H1 (cell line): Measurements from ENCODE around the gene ZSCAN25. TPM values are rescaled to one million over a fixed set of nuclear protein-coding genes. Genes with fewer than 3 reads are reported as not detected.
A peak's percentile ranks its signal among the peaks of the same experiment; 100 is the strongest.

ENCODE experiments used
- CTCF ChIA-PET: fragments of 300-600 bp; sonication (Branson Sonifier 250); formaldehyde crosslinking; loops from one replicate; lab custom pipeline; 2021; ENCODE audit not compliant: partially characterized antibody; lab: Charles Lee
- POLR2A ChIA-PET: fragments of 300-600 bp; sonication (Branson Sonifier 250); formaldehyde crosslinking; loops from one replicate; lab custom pipeline; 2021; ENCODE audit warnings: inconsistent platforms; ENCODE audit not compliant: partially characterized antibody; lab: Charles Lee
- DNase-seq, 2 experiments: peaks; one replicate each; pipeline versions ENCODE4 v3.0.0 to v3.0.0-alpha.2; 2010 to 2022; ENCODE audit warnings: low spot score in 2 of 2, low read depth in 1 of 2, mixed read lengths in 1 of 2
- FAIRE-seq: peaks from 2 replicates; lab custom pipeline; 2011; peaks lifted over from hg19 to GRCh38; lab: Jason Lieb, UNC
- H2AFZ ChIP-seq: 2 replicates; pipeline ENCODE4 v1.8.1; 2012; ENCODE audit warnings: low read length, inconsistent platforms
- H2AK5ac ChIP-seq: 2 replicates; pipeline ENCODE4 v1.6.1; 2013; ENCODE audit warnings: low read depth, low read length
- H2BK120ac ChIP-seq: replicated peaks from 2 replicates; pipeline ENCODE3; 2013; ENCODE audit warnings: low read depth, low read length, inconsistent platforms
- H2BK12ac ChIP-seq: 2 replicates; pipeline ENCODE4 v1.6.1; 2013; ENCODE audit warnings: low read depth, low read length
- H2BK15ac ChIP-seq: 2 replicates; pipeline ENCODE4 v1.6.1; 2013; ENCODE audit warnings: low read length
- H2BK20ac ChIP-seq: 2 replicates; pipeline ENCODE4 v1.6.1; 2013; ENCODE audit warnings: low read length
- H2BK5ac ChIP-seq: 2 replicates; pipeline ENCODE4 v1.6.1; 2013; ENCODE audit warnings: low read depth, low read length
- H3K14ac ChIP-seq: 2 replicates; pipeline ENCODE4 v1.6.1; 2013; ENCODE audit warnings: inconsistent platforms; ENCODE audit not compliant: insufficient read length
- H3K18ac ChIP-seq: 2 replicates; pipeline ENCODE4 v1.6.1; 2013; ENCODE audit warnings: low read length; ENCODE audit errors: extremely low read depth
- H3K23ac ChIP-seq: 2 replicates; pipeline ENCODE4 v1.6.1; 2013; ENCODE audit warnings: inconsistent platforms; ENCODE audit not compliant: insufficient read length
- H3K23me2 ChIP-seq: 2 replicates; pipeline ENCODE4 v1.6.1; 2013; ENCODE audit warnings: low read depth, low read length
- H3K27ac ChIP-seq: 2 replicates; pipeline ENCODE4 v1.6.1; 2011; ENCODE audit warnings: low read depth, low read length, inconsistent platforms
- H3K27me3 ChIP-seq, 4 experiments: replicated peaks in 1 of 4; 1 replicate in 1 of 4; 2 replicates in 3 of 4; pipeline versions ENCODE4 v1.6.1 to v1.8.1; 2011 to 2013; ENCODE audit warnings: low read length in 3 of 4, mild to moderate bottlenecking in 3 of 4, inconsistent platforms in 2 of 4, mixed read lengths in 2 of 4, moderate library complexity in 1 of 4; ENCODE audit not compliant: control insufficient read depth in 3 of 4, insufficient read depth in 3 of 4; ENCODE audit errors: extremely low read depth in 1 of 4
- H3K36me3 ChIP-seq, 4 experiments: 2 replicates each; pipeline versions ENCODE4 v1.6.1 to v1.8.1; 2011 to 2013; ENCODE audit warnings: mild to moderate bottlenecking in 4 of 4, low read length in 3 of 4, moderate library complexity in 2 of 4, control low read depth in 1 of 4, inconsistent platforms in 1 of 4; ENCODE audit not compliant: insufficient read depth in 4 of 4, control insufficient read depth in 2 of 4
- H3K4ac ChIP-seq: replicated peaks from 2 replicates; pipeline ENCODE3; 2013; ENCODE audit warnings: low read length, low read depth, mixed read lengths, inconsistent platforms; ENCODE audit not compliant: insufficient read length
- H3K4me1 ChIP-seq, 4 experiments: replicated peaks in 1 of 4; 1 replicate in 1 of 4; 2 replicates in 3 of 4; pipeline versions ENCODE4 v1.6.1 to v1.8.1; 2011 to 2013; ENCODE audit warnings: low read length in 3 of 4, inconsistent platforms in 2 of 4, mixed read lengths in 1 of 4; ENCODE audit not compliant: insufficient read depth in 4 of 4, control insufficient read depth in 3 of 4
- H3K4me2 ChIP-seq, 2 experiments: 2 replicates each; pipeline versions ENCODE4 v1.6.1 to v1.8.1; 2011 to 2013; ENCODE audit warnings: low read depth in 2 of 2, low read length in 2 of 2, control low read depth in 1 of 2, inconsistent platforms in 1 of 2, mild to moderate bottlenecking in 1 of 2; ENCODE audit not compliant: insufficient read depth in 1 of 2
- H3K4me3 ChIP-seq, 4 experiments: fragments of 200-600, 300-600 bp in 1 of 4; sonication (generic), shearing (Covaris generic), sonication (Bioruptor Twin) in 1 of 4; 2 replicates each; pipeline versions ENCODE4 v1.5.1 to v1.8.1; 2011 to 2016; ENCODE audit warnings: low read length in 4 of 4, low read depth in 3 of 4, control low read depth in 2 of 4, inconsistent platforms in 2 of 4, mild to moderate bottlenecking in 2 of 4, mixed read lengths in 1 of 4, moderate library complexity in 1 of 4; ENCODE audit not compliant: insufficient read depth in 2 of 4; ENCODE audit errors: extremely low read depth in 1 of 4
- H3K56ac ChIP-seq: replicated peaks from 2 replicates; pipeline ENCODE3; 2013; ENCODE audit warnings: low read depth, mild to moderate bottlenecking, mixed read lengths, low read length, inconsistent platforms; ENCODE audit not compliant: insufficient read length
- H3K79me1 ChIP-seq: 2 replicates; pipeline ENCODE4 v1.6.1; 2013; ENCODE audit warnings: low read depth, low read length, control low read depth
- H3K79me2 ChIP-seq, 2 experiments: 2 replicates each; pipeline versions ENCODE4 v1.6.1 to v1.8.1; 2012 to 2013; ENCODE audit warnings: low read length in 2 of 2, mild to moderate bottlenecking in 2 of 2, inconsistent platforms in 1 of 2; ENCODE audit not compliant: insufficient read depth in 2 of 2, control insufficient read depth in 1 of 2
- H3K9ac ChIP-seq, 4 experiments: replicated peaks in 1 of 4; 1 replicate in 1 of 4; 2 replicates in 3 of 4; pipeline versions ENCODE4 v1.6.1 to v1.8.1; 2011 to 2013; ENCODE audit warnings: low read depth in 3 of 4, low read length in 3 of 4, control low read depth in 2 of 4, mild to moderate bottlenecking in 2 of 4, moderate library complexity in 2 of 4, inconsistent platforms in 1 of 4; ENCODE audit errors: extremely low read depth in 1 of 4
- H3K9me3 ChIP-seq, 2 experiments: 2 replicates each; pipeline versions ENCODE4 v1.6.1 to v1.8.1; 2012 to 2013; ENCODE audit warnings: mild to moderate bottlenecking in 2 of 2, moderate library complexity in 2 of 2, control low read depth in 1 of 2, inconsistent platforms in 1 of 2, low read depth in 1 of 2, low read length in 1 of 2, mixed read lengths in 1 of 2; ENCODE audit not compliant: insufficient read depth in 2 of 2
- H4K20me1 ChIP-seq, 2 experiments: replicated peaks in 1 of 2; 2 replicates each; pipeline versions ENCODE3 to v1.8.1; 2011 to 2013; ENCODE audit warnings: inconsistent platforms in 2 of 2, low read length in 2 of 2, mild to moderate bottlenecking in 1 of 2; ENCODE audit not compliant: insufficient read depth in 2 of 2, control insufficient read depth in 1 of 2
- H4K5ac ChIP-seq: 2 replicates; pipeline ENCODE4 v1.6.1; 2013; ENCODE audit warnings: low read length, low read depth, mixed read lengths, inconsistent platforms; ENCODE audit not compliant: insufficient read length
- H4K8ac ChIP-seq: 2 replicates; pipeline ENCODE4 v1.8.0; 2013; ENCODE audit warnings: mild to moderate bottlenecking, moderate library complexity, low read length, inconsistent platforms; ENCODE audit not compliant: insufficient read depth; ENCODE audit errors: extremely low read depth
- H4K91ac ChIP-seq: replicated peaks from 2 replicates; pipeline ENCODE3; 2013; ENCODE audit warnings: low read length, mixed read lengths, inconsistent platforms; ENCODE audit not compliant: insufficient read length
- BACH1 ChIP-seq: IDR thresholded peaks from 2 replicates; pipeline ENCODE4 v1.6.1; 2012; ENCODE audit warnings: low read length, improper control_type of control experiment
- CREB1 ChIP-seq: IDR thresholded peaks from 2 replicates; pipeline ENCODE4 v1.6.1; 2012; ENCODE audit warnings: inconsistent platforms
- CTBP2 ChIP-seq: IDR thresholded peaks from 2 replicates; pipeline ENCODE4 v1.7.0; 2011; ENCODE audit warnings: borderline replicate concordance, mild to moderate bottlenecking, moderate library complexity, mixed read lengths, low read length; ENCODE audit not compliant: insufficient read depth, insufficient read length
- EZH2 ChIP-seq: fragments of 200-600 bp; sonication (generic); IDR thresholded peaks from 2 replicates; pipeline ENCODE4 v1.7.1; 2012; ENCODE audit warnings: low read depth, mild to moderate bottlenecking, moderate library complexity, low read length, inconsistent platforms; ENCODE audit not compliant: severe bottlenecking
- JUND ChIP-seq: IDR thresholded peaks from 2 replicates; pipeline ENCODE4 v1.6.1; 2011; ENCODE audit warnings: mild to moderate bottlenecking, improper control_type of control experiment, low read length
- KDM1A ChIP-seq: fragments of 200-600, 300-600 bp; sonication (generic); IDR thresholded peaks from 2 replicates; pipeline ENCODE4 v1.7.1; 2016; ENCODE audit warnings: mild to moderate bottlenecking, low read length, borderline replicate concordance
- SIN3A ChIP-seq, 2 experiments: IDR thresholded peaks in 1 of 2; conservative IDR thresholded peaks in 1 of 2; 2 replicates each; pipeline ENCODE4 v1.6.1; 2011 to 2012; ENCODE audit warnings: low read length in 2 of 2, improper control_type of control experiment in 1 of 2, low read depth in 1 of 2, mild to moderate bottlenecking in 1 of 2
- TAF7 ChIP-seq: optimal IDR thresholded peaks from 2 replicates; pipeline ENCODE3; 2011; ENCODE audit warnings: low read depth, mild to moderate bottlenecking, inconsistent platforms, low read length, moderate library complexity, borderline replicate concordance
- TBP ChIP-seq: IDR thresholded peaks from 2 replicates; pipeline ENCODE4 v1.6.1; 2011; ENCODE audit warnings: low read depth, low read length, improper control_type of control experiment
- TCF12 ChIP-seq: IDR thresholded peaks from 2 replicates; pipeline ENCODE4 v1.6.1; 2011; ENCODE audit warnings: low read depth, mild to moderate bottlenecking, low read length
- TEAD4 ChIP-seq: IDR thresholded peaks from 2 replicates; pipeline ENCODE4 v1.6.1; 2012; ENCODE audit warnings: low read depth, low read length, inconsistent platforms, mixed read lengths
- WGBS, 2 experiments: shearing (Covaris generic) in 1 of 2; methylation state at CpG; one replicate each; pipeline versions ENCODE4 v1.1.6 to v1.1.7; 2013 to 2015; ENCODE audit warnings: low lambda C conversion rate in 2 of 2, mixed read lengths in 2 of 2, inconsistent platforms in 1 of 2, low coverage in 1 of 2, missing lambda C conversion rate in 1 of 2; ENCODE audit not compliant: insufficient replicate concordance in 2 of 2, insufficient coverage in 1 of 2, insufficient read length in 1 of 2; ENCODE audit errors: extremely low coverage in 1 of 2, missing lambda C conversion rate in 1 of 2; 5-methylcytosine and 5-hydroxymethylcytosine counted together
- polyA plus RNA-seq, 7 experiments: library from polyadenylated mRNA; depleted of rRNA in 3 of 7; stranded (reverse) in 5 of 7; unstranded in 2 of 7; fragments of >200 nt in 5 of 7; fragments of 200-250 nt in 2 of 7; gene quantifications; 1 replicate in 5 of 7; 2 replicates in 1 of 7; 4 replicates in 1 of 7; pipeline versions ENCODE4 v1.2.1 to v1.2.3, GENCODE V29; 2011 to 2013; ENCODE audit warnings: missing spikeins in 2 of 7, mixed read lengths in 2 of 7
- total RNA-seq: library from RNA; stranded (reverse); fragmentation: NEBNext Ultra II Directional; extraction: Animal tissue kit (Norgen Biotek cat#: 25700); gene quantifications from 2 replicates; pipeline ENCODE4 v1.2.1, GENCODE V29; 2021
- TF ChIP-seq, protein P1 (sequence below): IDR thresholded peaks from 2 replicates; pipeline ENCODE4 v1.6.1; 2012; ENCODE audit warnings: inconsistent platforms

The ZSCAN25 gene
- total and polyA plus RNA-seq, 2 of the 8 experiments (the other 6 are each of a cell fraction or from before 2014, with no cell fraction given): 10.1 to 18.6 TPM

DNA sequence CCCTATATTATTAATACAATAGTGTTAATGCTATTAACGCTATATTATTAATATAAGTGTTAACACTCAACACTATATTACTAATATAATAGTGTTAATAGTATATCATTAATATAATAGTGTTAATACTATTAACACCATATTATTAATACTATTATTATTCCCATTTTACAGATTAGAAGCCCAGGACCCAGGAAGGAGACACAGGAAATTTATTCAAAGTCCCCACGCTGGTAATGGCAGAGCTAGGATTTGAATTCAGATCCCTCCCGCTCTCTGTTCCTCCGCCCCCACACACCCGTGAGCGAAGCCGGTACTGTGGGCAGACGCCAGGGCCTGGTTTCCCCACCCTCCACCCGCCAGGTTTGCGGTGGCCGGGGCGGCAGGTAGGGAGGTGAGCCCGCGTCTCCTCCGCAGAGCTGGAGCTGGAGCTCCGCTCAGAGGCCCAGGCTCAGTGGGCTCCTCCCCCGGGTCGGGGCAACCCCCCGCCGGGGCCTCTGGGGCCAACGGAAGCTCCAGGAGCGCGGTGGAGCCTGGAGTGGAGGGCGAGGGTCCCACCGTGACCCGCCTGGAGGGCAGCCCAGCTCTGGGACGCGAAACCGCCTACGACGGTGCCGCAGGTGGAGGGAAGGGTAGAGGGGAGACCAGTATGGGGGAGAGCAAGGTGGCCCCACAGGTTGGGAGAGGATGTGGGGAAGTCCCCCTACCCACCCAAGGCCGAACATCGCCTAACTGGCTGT is 18.8 kb upstream of the ZSCAN25 start, which contains the start of gene TMEM225B:
TSS of gene TMEM225B (plus strand) at position 506 of the 740 bp plus-strand sequence. CDS start 6,122 bp downstream, outside the sequence.
- H3K4ac ChIP-seq: no peak within 1 kb of the TSS
- no peak within 1 kb of the TSS for H2AK5ac ChIP-seq
- no peak within 1 kb of the TSS for H3K14ac ChIP-seq
- CTCF ChIA-PET: interaction anchor here (0.6 to 1.4 kb wide), 6 partner anchors 19 to 241 kb away, joined by 3 to 5 read pairs (median 3); partner anchors contain the start of gene ZSCAN25
- 0 out of 2 replicates have a peak within 1 kb of the TSS, but pooled peaks have one; percentile 63 for H2AFZ ChIP-seq
- H2BK12ac ChIP-seq: no peak within 1 kb of the TSS; the same call in 1 of the 2 replicates
- no peak within 1 kb of the TSS for H3K4me2 ChIP-seq
- no peaks in the 10 kb centered on the region for H4K20me1 ChIP-seq
- no peaks in the 10 kb centered on the region for H3K36me3 ChIP-seq
- H2BK5ac ChIP-seq: no peak within 1 kb of the TSS
- DNase-seq (peak in 1 of 2 experiments; percentile 55), FAIRE-seq (no peak)
- no peak within 1 kb of the TSS for H2BK15ac ChIP-seq
- no peaks in the 10 kb centered on the region for H3K23me2 ChIP-seq
- H3K18ac ChIP-seq: peak within 1 kb of the TSS; percentile 24; the same call in 1 of the 2 replicates
- H2BK120ac ChIP-seq: no peak within 1 kb of the TSS
- no peak within 1 kb of the TSS for H4K91ac ChIP-seq
- H3K79me1 ChIP-seq: no peaks in the 10 kb centered on the region
- H3K27me3 ChIP-seq: no peaks in the 10 kb centered on the region
- H3K4me3 ChIP-seq: no peak within 1 kb of the TSS
- no peaks in the 10 kb centered on the region for H3K79me2 ChIP-seq
- no peak within 1 kb of the TSS for H3K27ac ChIP-seq
- H3K4me1 ChIP-seq: peaks cover 0 to 3% (median 2%) of the 10 kb centered on the region in 4 experiments; a peak in 3 of 7 replicates
- POLR2A ChIA-PET: interaction anchor here (0.7 to 2.8 kb wide), 6 partner anchors 10 to 417 kb away, joined by 3 to 11 read pairs (median 4); partner anchors contain the start of genes ZKSCAN1, ZNF655 and ZSCAN25
- no peak within 1 kb of the TSS for H4K5ac ChIP-seq
- no peak within 1 kb of the TSS for H3K56ac ChIP-seq
- no peak within 1 kb of the TSS for H3K9ac ChIP-seq
- H3K9me3 ChIP-seq: no peaks in the 10 kb centered on the region
- H3K23ac ChIP-seq: no peak within 1 kb of the TSS
- WGBS, 2 experiments: 87% methylated on average over 30 of the region's 34 CpGs; no CpG with 5 or more reads in 1 of the 2 experiments
- peak within 1 kb of the TSS; percentile 57 for H4K8ac ChIP-seq
- no peak within 1 kb of the TSS for H2BK20ac ChIP-seq
- TF ChIP-seq CREB1: no peak
- TF ChIP-seq, protein P1, sequence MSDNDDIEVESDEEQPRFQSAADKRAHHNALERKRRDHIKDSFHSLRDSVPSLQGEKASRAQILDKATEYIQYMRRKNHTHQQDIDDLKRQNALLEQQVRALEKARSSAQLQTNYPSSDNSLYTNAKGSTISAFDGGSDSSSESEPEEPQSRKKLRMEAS: no peak
- no peak for TF ChIP-seq KDM1A
- TF ChIP-seq TCF12: no peak
- no peak for TF ChIP-seq TEAD4
- no peak for TF ChIP-seq BACH1
- no peak for TF ChIP-seq CTBP2
- no peak for TF ChIP-seq TBP
- no peak for TF ChIP-seq EZH2
- no peak for TF ChIP-seq SIN3A (conservative IDR thresholded peaks at IDR 0.05 in 1 of 2, IDR thresholded peaks at IDR 0.05 in 1 of 2; ENCODE audit: low read depth in 1 of 2, low read length in 2 of 2)
- no peak for TF ChIP-seq TAF7
- no peak for TF ChIP-seq JUND
